HG03575 (cell line): Measurements from ENCODE around the gene MAD2L2.

Experiments
- ATAC-seq: cut with Tn5 transposase; IDR thresholded peaks from one replicate; pipeline ENCODE4 v1.9.1; 2021; ENCODE audit not compliant: unreplicated experiment, insufficient number of reproducible peaks, low FRiP score; ENCODE audit errors: extremely low read depth

MAD2L2 gene

GRCh38 chr1:11659748-11660147, 21.2 kb downstream of the MAD2L2 start:
- ATAC-seq = no peak

GRCh38 chr1:11658542-11658941, 22.4 kb downstream of the MAD2L2 start:
- ATAC-seq = no peak

GRCh38 chr1:11657654-11658053, 23.3 kb downstream of the MAD2L2 start:
- no peak for ATAC-seq

GRCh38 chr1:11654939-11655808, 25.8 kb downstream of the MAD2L2 start:
- no peak for ATAC-seq

GRCh38 chr1:11654137-11654938, 26.6 kb downstream of the MAD2L2 start, which contains the start of the genes FBXO2 and FBXO44:
Gene FBXO2 (minus strand): TSS chr1:11654429. CDS start chr1:11654340, 89 bp downstream.
Gene FBXO44 (plus strand): TSS chr1:11654877. CDS start chr1:11655836, 959 bp downstream.
- no peak for ATAC-seq

GRCh38 chr1:11653861-11654136, 27.1 kb downstream of the MAD2L2 start:
- no peak for ATAC-seq

GRCh38 chr1:11653101-11653860, 27.7 kb downstream of the MAD2L2 start:
- ATAC-seq = no peak

- no peak for ATAC-seq
Measured at GRCh38 chr1:11652203-11652780, 28.7 kb downstream of the MAD2L2 start.

- ATAC-seq = no peak
Measured at GRCh38 chr1:11651017-11651416, 29.9 kb downstream of the MAD2L2 start.

- no peak for ATAC-seq
Measured at GRCh38 chr1:11650331-11650991, 30.5 kb downstream of the MAD2L2 start.

GRCh38 chr1:11649624-11650330, 31.2 kb downstream of the MAD2L2 start:
- ATAC-seq = no peak

GRCh38 chr1:11649237-11649623, 31.7 kb downstream of the MAD2L2 start:
- no peak for ATAC-seq

GRCh38 chr1:11648732-11649158, 32.2 kb downstream of the MAD2L2 start:
- no peak for ATAC-seq

- ATAC-seq = no peak
Measured at GRCh38 chr1:11648039-11648438, 32.9 kb downstream of the MAD2L2 start.

- no peak for ATAC-seq
Measured at GRCh38 chr1:11647333-11647732, 33.6 kb downstream of the MAD2L2 start.

- no peak for ATAC-seq
Measured at GRCh38 chr1:11646317-11646716, 34.6 kb downstream of the MAD2L2 start.

- no peak for ATAC-seq
Measured at GRCh38 chr1:11645670-11646265, 35.2 kb downstream of the MAD2L2 start.

- no peak for ATAC-seq
Measured at GRCh38 chr1:11645270-11645669, 35.7 kb downstream of the MAD2L2 start.
